Transverse colon (tissue), 4 donors: ENCODE measurements around the gene RUFY2.

Experiments used
- POLR2AphosphoS5 ChIP-seq, 3 donors: sonication (generic); formaldehyde crosslinking; IDR thresholded peaks; one replicate each; pipeline ENCODE4 v1.6.1; 2016; ENCODE audit warnings: antibody characterized with exemption in 3 of 3
- TF ChIP-seq, protein P1 (sequence below), 5 experiments: fragments of 200-600 bp in 3 of 5; fragments of 450-650 bp in 2 of 5; sonication (generic) in 3 of 5; IDR thresholded peaks; 1 replicate in 2 of 5; 2 replicates in 3 of 5; pipeline ENCODE4 v1.5.1; 2016 to 2017; ENCODE audit warnings: antibody characterized with exemption in 5 of 5, inconsistent platforms in 3 of 5, mild to moderate bottlenecking in 2 of 5, moderate library complexity in 1 of 5

DNA sequence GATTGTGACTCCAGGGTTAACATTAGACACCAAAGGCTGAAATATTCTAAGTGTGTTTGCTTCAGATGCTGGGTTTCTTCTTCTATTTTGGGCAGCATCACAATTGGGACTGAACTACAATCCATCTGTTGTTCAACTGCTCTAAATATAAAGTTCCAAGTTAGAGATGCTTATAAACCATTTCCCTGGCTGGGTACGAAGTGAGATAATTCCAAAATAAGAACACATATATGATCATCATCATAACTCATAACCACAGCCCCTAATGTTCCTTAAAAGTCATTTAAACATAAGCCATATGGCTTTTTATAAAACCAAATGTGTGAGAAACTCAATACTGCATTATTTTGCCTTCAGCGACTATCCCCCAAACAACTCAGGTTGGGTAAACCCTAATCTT lies 35.9 kb upstream of the RUFY2 start:
- TF ChIP-seq, protein P1, sequence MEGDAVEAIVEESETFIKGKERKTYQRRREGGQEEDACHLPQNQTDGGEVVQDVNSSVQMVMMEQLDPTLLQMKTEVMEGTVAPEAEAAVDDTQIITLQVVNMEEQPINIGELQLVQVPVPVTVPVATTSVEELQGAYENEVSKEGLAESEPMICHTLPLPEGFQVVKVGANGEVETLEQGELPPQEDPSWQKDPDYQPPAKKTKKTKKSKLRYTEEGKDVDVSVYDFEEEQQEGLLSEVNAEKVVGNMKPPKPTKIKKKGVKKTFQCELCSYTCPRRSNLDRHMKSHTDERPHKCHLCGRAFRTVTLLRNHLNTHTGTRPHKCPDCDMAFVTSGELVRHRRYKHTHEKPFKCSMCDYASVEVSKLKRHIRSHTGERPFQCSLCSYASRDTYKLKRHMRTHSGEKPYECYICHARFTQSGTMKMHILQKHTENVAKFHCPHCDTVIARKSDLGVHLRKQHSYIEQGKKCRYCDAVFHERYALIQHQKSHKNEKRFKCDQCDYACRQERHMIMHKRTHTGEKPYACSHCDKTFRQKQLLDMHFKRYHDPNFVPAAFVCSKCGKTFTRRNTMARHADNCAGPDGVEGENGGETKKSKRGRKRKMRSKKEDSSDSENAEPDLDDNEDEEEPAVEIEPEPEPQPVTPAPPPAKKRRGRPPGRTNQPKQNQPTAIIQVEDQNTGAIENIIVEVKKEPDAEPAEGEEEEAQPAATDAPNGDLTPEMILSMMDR (IDR thresholded peaks at IDR 0.05), result no peak
- TF ChIP-seq POLR2AphosphoS5 (IDR thresholded peaks at IDR 0.05), result no peak
